ENCODE data around the gene F11.
"Not testable (repeated sequence)": the region's sequence is repeated elsewhere in the genome, so short reads cannot be mapped to it uniquely, and the experiment has no call there.

Gene F11

DNA sequence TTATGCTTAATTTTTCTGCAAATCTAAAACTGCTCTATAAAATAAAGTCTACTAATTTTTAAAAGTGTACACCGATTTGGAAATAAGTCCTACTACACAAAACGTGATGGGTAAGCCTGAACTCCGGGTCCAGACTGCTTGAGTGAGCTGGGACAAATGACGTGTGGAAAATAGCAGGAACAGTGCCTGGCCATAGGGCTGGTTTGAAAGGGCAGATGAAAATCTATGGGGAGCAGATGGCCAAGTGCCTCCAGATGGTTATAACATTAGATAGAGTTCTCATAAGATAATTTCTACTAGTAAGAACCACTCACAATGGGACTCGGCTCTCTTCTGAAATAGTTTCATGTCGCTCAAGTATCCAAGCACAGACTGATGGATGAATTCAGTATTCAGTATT, 52.5 kb downstream of the F11 start:
- TF ChIP-seq, protein P1, sequence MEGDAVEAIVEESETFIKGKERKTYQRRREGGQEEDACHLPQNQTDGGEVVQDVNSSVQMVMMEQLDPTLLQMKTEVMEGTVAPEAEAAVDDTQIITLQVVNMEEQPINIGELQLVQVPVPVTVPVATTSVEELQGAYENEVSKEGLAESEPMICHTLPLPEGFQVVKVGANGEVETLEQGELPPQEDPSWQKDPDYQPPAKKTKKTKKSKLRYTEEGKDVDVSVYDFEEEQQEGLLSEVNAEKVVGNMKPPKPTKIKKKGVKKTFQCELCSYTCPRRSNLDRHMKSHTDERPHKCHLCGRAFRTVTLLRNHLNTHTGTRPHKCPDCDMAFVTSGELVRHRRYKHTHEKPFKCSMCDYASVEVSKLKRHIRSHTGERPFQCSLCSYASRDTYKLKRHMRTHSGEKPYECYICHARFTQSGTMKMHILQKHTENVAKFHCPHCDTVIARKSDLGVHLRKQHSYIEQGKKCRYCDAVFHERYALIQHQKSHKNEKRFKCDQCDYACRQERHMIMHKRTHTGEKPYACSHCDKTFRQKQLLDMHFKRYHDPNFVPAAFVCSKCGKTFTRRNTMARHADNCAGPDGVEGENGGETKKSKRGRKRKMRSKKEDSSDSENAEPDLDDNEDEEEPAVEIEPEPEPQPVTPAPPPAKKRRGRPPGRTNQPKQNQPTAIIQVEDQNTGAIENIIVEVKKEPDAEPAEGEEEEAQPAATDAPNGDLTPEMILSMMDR (IDR thresholded peaks at IDR 0.05; ENCODE audit: low read length, missing control alignments), result no peak
- no peak for DNase-seq (ENCODE audit: low read depth)
- H3K4me3 ChIP-seq (replicated peaks; ENCODE audit: low read depth, low read length), result no peak overlapping the region

DNA sequence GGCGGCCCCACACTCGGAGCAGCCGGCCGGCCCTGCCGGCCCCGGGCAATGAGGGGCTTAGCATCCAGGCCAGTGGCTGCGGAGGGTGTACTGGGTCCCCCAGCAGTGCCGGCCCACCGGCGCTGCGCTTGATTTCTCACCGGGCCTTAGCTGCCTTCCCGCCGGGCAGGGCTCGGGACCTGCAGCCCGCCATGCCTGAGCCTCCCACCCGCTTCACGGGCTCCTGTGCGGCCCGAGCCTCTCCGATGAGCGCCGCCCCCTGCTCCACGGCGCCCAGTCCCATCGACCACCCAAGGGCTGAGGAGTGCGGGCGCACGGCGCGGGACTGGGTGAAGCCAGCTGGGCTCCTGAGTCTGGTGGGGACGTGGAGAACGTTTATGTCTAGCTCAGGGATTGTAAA, 58.7 kb downstream of the F11 start:
- not testable (repeated sequence) for DNase-seq (ENCODE audit: low read depth); H3K4me3 ChIP-seq (replicated peaks; ENCODE audit: low read depth, low read length)

DNA sequence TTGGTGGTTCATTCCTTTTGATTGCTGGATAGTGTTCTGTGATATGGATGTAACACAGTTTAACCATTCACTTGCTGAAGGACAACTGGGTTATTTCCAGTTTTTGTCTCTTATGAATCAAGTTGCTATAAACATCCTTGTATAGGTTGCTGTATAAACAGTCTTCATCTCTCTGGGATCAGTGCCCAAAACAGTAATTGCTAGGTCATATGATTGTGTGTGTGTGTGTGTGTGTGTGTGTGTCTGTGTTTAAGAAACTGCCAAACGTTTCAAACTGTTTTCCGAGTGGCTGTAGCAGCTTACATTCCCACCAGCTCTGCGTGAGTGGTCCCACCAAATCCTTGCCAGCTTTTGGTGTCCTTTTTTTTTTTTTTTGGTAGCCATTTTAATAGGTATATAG, 60.4 kb downstream of the F11 start:
- no peak for DNase-seq (ENCODE audit: low read depth)
- TF ChIP-seq, protein P1 (IDR thresholded peaks at IDR 0.05; ENCODE audit: low read length, missing control alignments), result no peak
- H3K4me3 ChIP-seq (replicated peaks; ENCODE audit: low read depth, low read length), result no peak overlapping the region

DNA sequence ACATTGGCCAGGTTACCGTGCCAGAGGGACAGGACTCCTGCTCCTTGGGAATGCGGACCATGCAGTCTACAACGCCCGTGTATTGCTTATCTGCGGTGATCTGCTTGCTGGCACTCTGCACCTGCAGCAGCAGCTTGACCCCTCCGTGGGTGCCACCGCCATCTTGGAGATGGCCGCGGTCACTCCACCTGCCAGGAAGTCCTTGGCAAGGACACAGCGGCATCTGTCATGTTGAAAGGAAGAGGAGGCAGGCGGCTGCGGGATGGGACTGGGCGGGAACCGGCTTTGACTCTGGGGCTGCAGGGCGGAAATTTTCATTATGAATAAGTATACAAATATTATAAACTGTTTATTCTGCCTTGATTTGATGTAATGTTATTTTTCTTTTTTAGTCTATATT, 63.4 kb downstream of the F11 start:
- TF ChIP-seq, protein P1 (IDR thresholded peaks at IDR 0.05; ENCODE audit: low read length, missing control alignments), result no peak
- H3K4me3 ChIP-seq (replicated peaks; ENCODE audit: low read depth, low read length), result no peak overlapping the region

DNA sequence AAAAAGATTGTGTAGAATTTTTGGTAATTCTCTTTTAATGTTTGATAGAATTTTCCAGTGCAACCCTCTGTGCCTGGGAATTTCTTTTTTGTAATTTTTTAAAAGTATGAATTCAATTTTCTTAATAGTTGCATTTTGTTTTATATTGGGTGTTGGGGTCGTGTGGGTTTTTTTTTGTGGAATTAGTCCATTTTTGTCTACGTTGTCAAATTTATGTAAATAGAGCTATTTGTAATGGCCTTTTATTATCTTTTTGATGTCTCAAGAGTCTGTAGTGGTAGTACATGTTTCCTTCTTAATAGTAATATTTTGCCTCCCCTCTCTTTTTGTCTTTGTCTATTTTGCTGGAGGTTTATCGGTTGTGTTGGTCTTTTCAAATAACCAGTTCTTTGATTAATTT, 64.4 kb downstream of the F11 start:
- TF ChIP-seq, protein P1 (IDR thresholded peaks at IDR 0.05; ENCODE audit: low read length, missing control alignments), result no peak
- no peak for DNase-seq (ENCODE audit: low read depth)

More for the DNA sequence above, 63.4 kb downstream of the F11 start:
- DNase-seq (ENCODE audit: low read depth), result no peak

DNA sequence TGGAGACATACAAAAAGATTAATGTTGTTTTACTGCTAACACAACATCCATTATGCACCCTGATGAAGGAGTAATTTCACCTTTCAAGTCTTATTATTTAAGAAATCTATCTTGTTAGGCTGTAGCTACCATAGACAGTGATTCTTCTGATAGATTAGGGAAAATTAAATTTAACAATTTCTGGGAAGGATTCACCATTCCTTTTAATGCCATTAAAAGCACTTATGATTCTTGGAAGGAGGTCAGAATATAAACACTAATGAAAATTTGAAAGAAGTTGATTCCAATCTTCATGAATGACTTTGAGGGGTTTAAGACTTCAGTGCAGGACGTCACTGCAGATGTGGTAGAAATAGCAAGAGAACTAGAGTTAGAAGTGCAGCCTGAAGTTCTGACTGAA, 69.8 kb downstream of the F11 start:
- no peak overlapping the region for H3K4me3 ChIP-seq (replicated peaks; ENCODE audit: low read depth, low read length)
- TF ChIP-seq, protein P1 (IDR thresholded peaks at IDR 0.05; ENCODE audit: low read length, missing control alignments), result no peak

More for the DNA sequence above, 64.4 kb downstream of the F11 start:
- H3K4me3 ChIP-seq (replicated peaks; ENCODE audit: low read depth, low read length), result no peak overlapping the region

More for the DNA sequence above, 69.8 kb downstream of the F11 start:
- no peak for DNase-seq (ENCODE audit: low read depth)

Measured in fibroblast of pulmonary artery (primary cell).